Measurements from ENCODE around the gene STYK1. TPM values are rescaled to one million over a fixed set of nuclear protein-coding genes. Genes with fewer than 3 reads are reported as not detected.
"Not testable (repeated sequence)": the region's sequence is repeated elsewhere in the genome, so short reads cannot be mapped to it uniquely, and the experiment has no call there.

STYK1 gene
- total RNA-seq, 1 donor from 2014 or later, result 0.68 TPM

DNA sequence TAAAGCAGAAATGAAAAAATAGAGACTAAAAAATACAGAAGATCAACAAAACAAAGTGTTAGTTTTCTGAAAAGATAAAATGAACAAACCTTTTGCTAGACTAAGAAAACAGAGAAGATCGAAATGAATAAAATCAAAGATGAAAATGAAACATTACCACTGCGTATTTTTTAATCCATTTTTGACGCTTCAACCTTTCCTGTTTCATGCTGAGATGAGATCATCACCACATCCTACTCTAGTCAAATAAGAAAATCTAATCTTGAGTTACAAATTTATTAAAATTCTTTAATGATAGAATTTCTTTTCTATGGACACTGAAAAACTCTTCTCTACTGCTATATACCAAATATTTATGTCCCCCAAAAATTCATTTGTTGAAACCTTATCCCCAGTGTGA lies 91.1 kb downstream of the STYK1 start:
- Mint-ChIP-seq H3K4me3 (no peak overlapping the region), H3K27ac (no peak overlapping the region), H3K9me3 (no peaks in the 10 kb centered on the region), H3K36me3 (peaks cover 49% of the 10 kb centered on the region), H3K4me1 (ENCODE audit: unreplicated experiment) (no peaks in the 10 kb centered on the region), H3K27me3 (no peaks in the 10 kb centered on the region)
- TF ChIP-seq, protein P1, sequence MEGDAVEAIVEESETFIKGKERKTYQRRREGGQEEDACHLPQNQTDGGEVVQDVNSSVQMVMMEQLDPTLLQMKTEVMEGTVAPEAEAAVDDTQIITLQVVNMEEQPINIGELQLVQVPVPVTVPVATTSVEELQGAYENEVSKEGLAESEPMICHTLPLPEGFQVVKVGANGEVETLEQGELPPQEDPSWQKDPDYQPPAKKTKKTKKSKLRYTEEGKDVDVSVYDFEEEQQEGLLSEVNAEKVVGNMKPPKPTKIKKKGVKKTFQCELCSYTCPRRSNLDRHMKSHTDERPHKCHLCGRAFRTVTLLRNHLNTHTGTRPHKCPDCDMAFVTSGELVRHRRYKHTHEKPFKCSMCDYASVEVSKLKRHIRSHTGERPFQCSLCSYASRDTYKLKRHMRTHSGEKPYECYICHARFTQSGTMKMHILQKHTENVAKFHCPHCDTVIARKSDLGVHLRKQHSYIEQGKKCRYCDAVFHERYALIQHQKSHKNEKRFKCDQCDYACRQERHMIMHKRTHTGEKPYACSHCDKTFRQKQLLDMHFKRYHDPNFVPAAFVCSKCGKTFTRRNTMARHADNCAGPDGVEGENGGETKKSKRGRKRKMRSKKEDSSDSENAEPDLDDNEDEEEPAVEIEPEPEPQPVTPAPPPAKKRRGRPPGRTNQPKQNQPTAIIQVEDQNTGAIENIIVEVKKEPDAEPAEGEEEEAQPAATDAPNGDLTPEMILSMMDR (conservative IDR thresholded peaks at IDR 0.05), result no peak
- no peak for DNase-seq (ENCODE audit: extremely low spot score, unreplicated experiment)

DNA sequence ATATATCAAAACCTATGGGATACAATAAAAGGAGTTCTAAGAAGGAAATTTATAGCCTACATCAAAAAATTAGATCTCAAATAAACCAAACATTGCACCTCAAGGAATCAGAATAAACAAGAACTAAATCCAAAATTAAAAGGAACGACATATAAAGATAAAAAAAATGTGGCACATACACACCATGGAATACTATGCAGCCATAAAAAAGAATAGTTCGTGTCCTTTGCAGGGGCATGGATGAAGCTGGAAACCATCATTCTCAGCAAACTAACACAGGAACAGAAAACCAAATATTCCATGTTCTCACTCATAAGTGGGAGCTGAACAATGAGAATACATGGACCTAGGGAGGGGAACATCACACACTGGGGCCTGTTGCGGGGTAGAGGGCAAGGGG lies 91.7 kb downstream of the STYK1 start:
- not testable (repeated sequence) for H3K4me1 Mint-ChIP-seq (ENCODE audit: unreplicated experiment); H3K9me3 Mint-ChIP-seq; DNase-seq (ENCODE audit: extremely low spot score, unreplicated experiment); H3K4me3 Mint-ChIP-seq; H3K27me3 Mint-ChIP-seq; H3K27ac Mint-ChIP-seq
- H3K36me3 Mint-ChIP-seq, result peaks cover 45% of the 10 kb centered on the region

DNA sequence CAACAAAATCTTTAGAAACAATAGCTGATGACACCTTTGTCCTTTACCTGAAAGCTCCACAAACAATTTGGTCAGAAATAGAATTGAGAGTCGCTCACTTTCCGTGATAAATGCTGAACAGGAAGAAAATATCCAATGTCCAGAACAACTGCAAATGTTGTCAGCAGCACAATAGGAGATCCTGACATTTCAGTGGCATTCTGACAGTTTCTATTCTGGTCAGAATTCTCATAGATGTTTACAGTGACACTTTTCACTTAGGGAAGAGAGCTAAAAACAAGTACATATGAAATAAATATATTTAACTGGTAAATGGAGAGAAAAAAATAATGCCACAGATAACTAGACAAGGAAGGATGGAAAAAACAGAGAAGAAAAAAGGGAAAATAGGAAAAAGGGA lies 99.5 kb downstream of the STYK1 start:
- Mint-ChIP-seq H3K4me1 (ENCODE audit: unreplicated experiment) (no peaks in the 10 kb centered on the region), H3K27ac (no peak overlapping the region)

DNA sequence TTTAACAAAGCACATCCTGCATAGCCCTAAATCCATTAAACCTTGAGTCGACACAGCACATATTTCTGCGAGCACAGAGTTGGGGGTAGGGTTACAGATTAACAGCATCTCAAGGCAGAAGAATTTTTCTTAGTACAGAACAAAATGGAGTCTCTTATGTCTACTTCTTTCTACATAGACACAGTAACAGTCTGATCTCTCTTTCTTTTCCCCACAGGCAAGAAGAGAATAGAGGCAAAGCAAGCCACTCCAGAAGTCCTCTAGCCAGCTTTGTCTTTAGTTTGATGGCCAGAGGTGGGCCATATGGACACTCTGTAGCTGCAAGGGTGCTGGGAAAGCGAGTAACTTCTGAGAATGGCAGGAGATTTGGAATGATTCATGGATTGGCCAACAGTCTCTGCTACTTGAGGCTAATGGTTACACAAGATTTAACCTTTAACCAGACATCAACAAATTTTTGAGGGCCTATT lies 101.8 kb downstream of the STYK1 start:
- not testable (repeated sequence) for H3K27ac Mint-ChIP-seq; H3K27me3 Mint-ChIP-seq; H3K9me3 Mint-ChIP-seq; DNase-seq (ENCODE audit: extremely low spot score, unreplicated experiment); H3K36me3 Mint-ChIP-seq; H3K4me1 Mint-ChIP-seq (ENCODE audit: unreplicated experiment); H3K4me3 Mint-ChIP-seq

More for the DNA sequence above, 99.5 kb downstream of the STYK1 start:
- peaks cover 7% of the 10 kb centered on the region for H3K36me3 Mint-ChIP-seq
- DNase-seq (ENCODE audit: extremely low spot score, unreplicated experiment), result no peak
- TF ChIP-seq, protein P1 (conservative IDR thresholded peaks at IDR 0.05), result no peak
- no peak overlapping the region for H3K4me3 Mint-ChIP-seq
- peaks cover 3% of the 10 kb centered on the region for H3K27me3 Mint-ChIP-seq
- peaks cover 6% of the 10 kb centered on the region for H3K9me3 Mint-ChIP-seq

DNA sequence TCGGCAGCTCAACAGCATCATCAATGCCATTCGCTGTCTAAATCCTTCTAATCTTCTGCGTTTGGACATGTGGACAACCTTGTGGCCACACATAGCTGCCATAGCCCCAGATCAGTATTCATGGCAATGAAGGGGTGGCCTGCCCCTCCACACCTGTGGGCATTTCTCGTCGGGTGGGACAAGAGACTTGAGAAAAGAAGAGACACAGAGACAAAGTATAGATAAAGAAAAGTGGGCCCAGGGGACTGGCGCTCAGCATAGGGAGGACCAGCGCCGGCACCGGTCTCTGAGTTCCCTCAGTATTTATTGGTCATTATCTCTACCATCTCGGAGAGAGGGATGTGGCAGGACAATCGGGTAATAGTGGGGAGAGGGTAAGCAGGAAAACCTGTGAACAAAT lies 102.7 kb downstream of the STYK1 start:
- no peaks in the 10 kb centered on the region for H3K4me1 Mint-ChIP-seq (ENCODE audit: unreplicated experiment)
- H3K9me3 Mint-ChIP-seq, result peaks cover 6% of the 10 kb centered on the region
- TF ChIP-seq, protein P1 (conservative IDR thresholded peaks at IDR 0.05), result no peak
- H3K27me3 Mint-ChIP-seq, result peaks cover 3% of the 10 kb centered on the region
- no peak overlapping the region for H3K27ac Mint-ChIP-seq
- no peak for DNase-seq (ENCODE audit: extremely low spot score, unreplicated experiment)
- no peak overlapping the region for H3K4me3 Mint-ChIP-seq
- peaks cover 3% of the 10 kb centered on the region for H3K36me3 Mint-ChIP-seq

Other genes starting within 250 kb of the STYK1 start
- gene KLRC2, start 238.0 kb downstream of the STYK1 start, total RNA-seq (ENCODE audit: low replicate concordance), result 0.57 and 0.75 TPM in 2 replicates
- gene KLRC1, start 220.7 kb downstream of the STYK1 start, total RNA-seq (ENCODE audit: low replicate concordance), result not detected in 2 replicates
- 0.80 and 0.90 TPM in 2 replicates for gene EIF2S3B, start 168.2 kb downstream of the STYK1 start, total RNA-seq (ENCODE audit: low replicate concordance)
- gene MAGOHB, start 60.4 kb downstream of the STYK1 start, total RNA-seq (ENCODE audit: low replicate concordance), result 39.6 and 57.6 TPM in 2 replicates
- 196 and 635 TPM in 2 replicates for gene YBX3, start 49.3 kb upstream of the STYK1 start, total RNA-seq (ENCODE audit: low replicate concordance)
- not detected in 2 replicates for gene TAS2R7, start 128.6 kb upstream of the STYK1 start, total RNA-seq (ENCODE audit: low replicate concordance)
- not detected in 2 replicates for gene TAS2R8, start 133.2 kb upstream of the STYK1 start, total RNA-seq (ENCODE audit: low replicate concordance)
- not detected in 2 replicates for gene TAS2R9, start 136.1 kb upstream of the STYK1 start, total RNA-seq (ENCODE audit: low replicate concordance)
- gene TAS2R10, start 152.3 kb upstream of the STYK1 start, total RNA-seq (ENCODE audit: low replicate concordance), result 0.36 and 1.7 TPM in 2 replicates
- 2.5 and 3.8 TPM in 2 replicates for gene PRR4, start 175.4 kb upstream of the STYK1 start, total RNA-seq (ENCODE audit: low replicate concordance)
- 15.7 and 16.8 TPM in 2 replicates for gene PRH1, start 210.2 kb upstream of the STYK1 start, total RNA-seq (ENCODE audit: low replicate concordance)
- gene TAS2R13, start 235.5 kb upstream of the STYK1 start, total RNA-seq (ENCODE audit: low replicate concordance), result 0.79 and 1.3 TPM in 2 replicates